ENCODE measurements around the gene ARHGAP31.

DNA sequence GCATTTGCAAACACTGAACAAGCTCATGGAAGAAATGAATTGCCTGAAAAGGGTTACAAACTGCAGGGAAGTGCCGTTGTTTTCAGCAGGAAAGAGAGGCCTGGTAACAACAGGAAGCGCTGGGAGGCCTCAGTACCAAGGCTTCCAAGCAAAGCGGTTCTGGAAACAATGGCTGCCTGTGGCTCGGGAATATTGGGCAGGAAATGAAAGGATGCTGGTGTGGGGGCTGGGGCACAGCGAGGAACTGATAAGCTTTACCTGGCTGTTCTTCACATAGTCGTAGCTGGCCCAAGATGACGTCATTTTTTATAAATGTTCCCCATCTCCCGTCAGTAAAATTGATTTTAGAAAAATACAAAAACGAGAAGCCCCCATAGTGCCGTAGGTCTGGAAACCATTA is 55.9 kb downstream of the ARHGAP31 start:
- TF ChIP-seq, protein P1, sequence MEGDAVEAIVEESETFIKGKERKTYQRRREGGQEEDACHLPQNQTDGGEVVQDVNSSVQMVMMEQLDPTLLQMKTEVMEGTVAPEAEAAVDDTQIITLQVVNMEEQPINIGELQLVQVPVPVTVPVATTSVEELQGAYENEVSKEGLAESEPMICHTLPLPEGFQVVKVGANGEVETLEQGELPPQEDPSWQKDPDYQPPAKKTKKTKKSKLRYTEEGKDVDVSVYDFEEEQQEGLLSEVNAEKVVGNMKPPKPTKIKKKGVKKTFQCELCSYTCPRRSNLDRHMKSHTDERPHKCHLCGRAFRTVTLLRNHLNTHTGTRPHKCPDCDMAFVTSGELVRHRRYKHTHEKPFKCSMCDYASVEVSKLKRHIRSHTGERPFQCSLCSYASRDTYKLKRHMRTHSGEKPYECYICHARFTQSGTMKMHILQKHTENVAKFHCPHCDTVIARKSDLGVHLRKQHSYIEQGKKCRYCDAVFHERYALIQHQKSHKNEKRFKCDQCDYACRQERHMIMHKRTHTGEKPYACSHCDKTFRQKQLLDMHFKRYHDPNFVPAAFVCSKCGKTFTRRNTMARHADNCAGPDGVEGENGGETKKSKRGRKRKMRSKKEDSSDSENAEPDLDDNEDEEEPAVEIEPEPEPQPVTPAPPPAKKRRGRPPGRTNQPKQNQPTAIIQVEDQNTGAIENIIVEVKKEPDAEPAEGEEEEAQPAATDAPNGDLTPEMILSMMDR (conservative IDR thresholded peaks at IDR 0.05; ENCODE audit: low read depth, low read length) = no peak
- no peak for TF ChIP-seq EZH2 (IDR thresholded peaks at IDR 0.05; ENCODE audit: borderline replicate concordance, low read depth, low read length, poor library complexity, severe bottlenecking)
